HepG2 (cell line): Measurements from ENCODE around the gene INO80C. TPM values are rescaled to one million over a fixed set of nuclear protein-coding genes. Genes with fewer than 3 reads are reported as not detected.
A peak's percentile ranks its signal among the peaks of the same experiment; 100 is the strongest.

Source experiments
- FOXK1 ChIP-seq: sonication (generic); formaldehyde crosslinking; IDR thresholded peaks from 2 replicates; pipeline ENCODE4 v1.4.0; 2020; ENCODE audit warnings: low read depth, missing genetic modification reagents, borderline replicate concordance
- FOXO1 ChIP-seq: sonication (generic); formaldehyde crosslinking; IDR thresholded peaks from 2 replicates; pipeline ENCODE4 v1.4.0; 2020; ENCODE audit warnings: missing genetic modification reagents
- GATAD2A ChIP-seq: IDR thresholded peaks from 2 replicates; pipeline ENCODE4 v1.6.1; 2016
- POLR2AphosphoS5 ChIP-seq: IDR thresholded peaks from 2 replicates; pipeline ENCODE4 v1.6.1; 2012; ENCODE audit warnings: low read depth, low read length
- RBFOX2 ChIP-seq: fragments of 200-400 bp; formaldehyde crosslinking; IDR thresholded peaks from 2 replicates; pipeline ENCODE4 v1.6.1; 2017; ENCODE audit warnings: low read depth, mild to moderate bottlenecking, low read length
- SMARCC2 ChIP-seq: fragments of 450-650 bp; IDR thresholded peaks from 2 replicates; pipeline ENCODE4 v1.6.1; 2017; ENCODE audit warnings: antibody characterized with exemption, mild to moderate bottlenecking
- TCF7L2 ChIP-seq: IDR thresholded peaks from 2 replicates; pipeline ENCODE4 v1.6.1; 2011; ENCODE audit warnings: mild to moderate bottlenecking, low read depth, low read length, moderate library complexity
- ZKSCAN8 ChIP-seq: IDR thresholded peaks from 2 replicates; pipeline ENCODE4 v1.6.1; 2016; ENCODE audit warnings: borderline replicate concordance, missing genetic modification reagents, missing compliant biosample characterization
- ZNF382 ChIP-seq: sonication (generic); formaldehyde crosslinking; IDR thresholded peaks from 2 replicates; pipeline ENCODE4 v1.5.0; 2020; ENCODE audit warnings: missing genetic modification reagents, mild to moderate bottlenecking, borderline replicate concordance
- ZNF761 ChIP-seq: sonication (generic); formaldehyde crosslinking; conservative IDR thresholded peaks from 2 replicates; pipeline ENCODE4 v1.4.0; 2020; ENCODE audit warnings: mild to moderate bottlenecking, missing genetic modification reagents
- ZNF772 ChIP-seq: sonication (generic); formaldehyde crosslinking; IDR thresholded peaks from 2 replicates; pipeline ENCODE4 v1.5.0; 2020; ENCODE audit warnings: mild to moderate bottlenecking, missing genetic modification reagents
- ZNF773 ChIP-seq: sonication (generic); formaldehyde crosslinking; IDR thresholded peaks from 2 replicates; pipeline ENCODE4 v1.4.0; 2020; ENCODE audit warnings: missing genetic modification reagents, borderline replicate concordance
- ZNF776 ChIP-seq: sonication (generic); formaldehyde crosslinking; IDR thresholded peaks from 2 replicates; pipeline ENCODE4 v1.4.0; 2020; ENCODE audit warnings: mild to moderate bottlenecking, missing genetic modification reagents
- ZNF780A ChIP-seq: sonication (generic); formaldehyde crosslinking; IDR thresholded peaks from 2 replicates; pipeline ENCODE4 v1.8.0; 2022; ENCODE audit warnings: mild to moderate bottlenecking, missing genetic modification reagents, moderate library complexity
- ZNF839 ChIP-seq: sonication (generic); formaldehyde crosslinking; IDR thresholded peaks from 2 replicates; pipeline ENCODE4 v1.4.0; 2020; ENCODE audit warnings: missing genetic modification reagents, mild to moderate bottlenecking, borderline replicate concordance
- polyA plus RNA-seq, 8 experiments: library from polyadenylated mRNA; depleted of rRNA in 3 of 8; stranded (reverse) in 7 of 8; unstranded in 1 of 8; fragments of >200 nt; fragmentation: Illumina TruSeq in 4 of 8; extraction: Trizol in 4 of 8; gene quantifications; 2 replicates each; pipeline versions ENCODE4 v1.2.1 to v1.2.3, GENCODE V29; 2011 to 2016; ENCODE audit warnings: low read depth in 4 of 8, missing spikeins in 1 of 8, mixed read lengths in 1 of 8; ENCODE audit not compliant: insufficient read depth in 1 of 8
- total RNA-seq, 5 experiments: library from RNA; depleted of rRNA; stranded (reverse); fragments of >200 nt; fragmentation: Illumina TruSeq; extraction: Trizol; gene quantifications; 2 replicates each; pipeline ENCODE4 v1.2.3, GENCODE V29; 2016; ENCODE audit warnings: low read depth in 1 of 5
- TF ChIP-seq, protein P1 (sequence below): IDR thresholded peaks from 2 replicates; pipeline ENCODE4 v1.6.1; 2016; ENCODE audit warnings: missing compliant biosample characterization, missing genetic modification reagents, borderline replicate concordance
- TF ChIP-seq, protein P2 (sequence below): IDR thresholded peaks from 2 replicates; pipeline ENCODE4 v1.6.1; 2016; ENCODE audit warnings: low read depth
- TF ChIP-seq, protein P3 (sequence below): sonication (generic); formaldehyde crosslinking; IDR thresholded peaks from 2 replicates; pipeline ENCODE4 v1.8.1; 2023; ENCODE audit warnings: mild to moderate bottlenecking, missing genetic modification reagents, borderline replicate concordance
- TF ChIP-seq, protein P4 (sequence below): sonication (generic); formaldehyde crosslinking; IDR thresholded peaks from 2 replicates; pipeline ENCODE4 v1.4.0; 2020; ENCODE audit warnings: mild to moderate bottlenecking, missing genetic modification reagents
- TF ChIP-seq, protein P5 (sequence below): sonication (generic); formaldehyde crosslinking; IDR thresholded peaks from 2 replicates; pipeline ENCODE4 v1.8.0; 2022; ENCODE audit warnings: mild to moderate bottlenecking, missing genetic modification reagents
- TF ChIP-seq, protein P6 (sequence below): sonication (generic); formaldehyde crosslinking; IDR thresholded peaks from 2 replicates; pipeline ENCODE4 v1.4.0; 2020; ENCODE audit warnings: missing genetic modification reagents

The INO80C gene
- total and polyA plus RNA-seq, 2 of the 13 experiments (the other 11 are each of a cell fraction or from before 2014, with no cell fraction given), result 8.2 to 15.4 TPM

DNA sequence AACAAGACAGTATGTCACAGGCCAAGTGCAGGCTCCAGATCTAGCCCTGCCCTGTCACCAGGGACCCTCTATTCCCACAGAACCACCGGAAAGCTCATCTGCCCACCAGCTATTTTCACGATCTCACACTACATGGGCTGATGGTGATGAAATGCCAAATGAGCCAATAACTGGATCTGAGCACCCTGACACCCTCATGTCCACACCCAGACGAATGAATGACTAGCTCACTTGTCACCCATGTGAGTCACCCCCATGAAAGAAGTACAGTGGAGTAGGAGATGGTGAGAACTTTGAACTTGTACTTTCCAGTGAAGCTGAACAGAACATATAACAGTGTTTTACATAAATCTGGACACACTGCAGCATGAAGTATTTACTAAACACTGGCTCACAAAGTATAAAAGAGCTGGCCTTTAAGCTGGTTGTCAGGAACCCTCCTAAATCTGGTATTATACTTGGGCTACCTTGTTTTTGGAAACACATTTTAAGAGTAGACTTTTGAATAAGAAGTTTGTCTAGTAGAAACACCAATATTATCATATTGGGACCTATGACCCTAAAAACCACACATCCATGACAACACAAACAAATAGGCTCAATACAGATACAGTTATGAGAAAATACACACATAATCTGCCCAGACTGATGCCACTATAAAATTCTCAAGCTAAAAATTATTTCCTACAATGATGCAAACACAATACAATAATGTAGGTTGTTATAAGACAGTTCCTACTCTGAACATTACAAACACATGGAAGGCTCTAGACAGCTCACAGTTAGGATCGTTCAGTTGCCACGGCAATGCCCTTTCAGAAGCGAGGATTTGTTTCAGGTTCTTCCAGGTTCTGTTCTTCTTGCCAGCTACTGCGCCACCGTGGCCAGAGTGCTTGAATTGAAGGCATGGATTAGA lies 19.0 kb downstream of the INO80C start (continued):
- TF ChIP-seq, protein P1, sequence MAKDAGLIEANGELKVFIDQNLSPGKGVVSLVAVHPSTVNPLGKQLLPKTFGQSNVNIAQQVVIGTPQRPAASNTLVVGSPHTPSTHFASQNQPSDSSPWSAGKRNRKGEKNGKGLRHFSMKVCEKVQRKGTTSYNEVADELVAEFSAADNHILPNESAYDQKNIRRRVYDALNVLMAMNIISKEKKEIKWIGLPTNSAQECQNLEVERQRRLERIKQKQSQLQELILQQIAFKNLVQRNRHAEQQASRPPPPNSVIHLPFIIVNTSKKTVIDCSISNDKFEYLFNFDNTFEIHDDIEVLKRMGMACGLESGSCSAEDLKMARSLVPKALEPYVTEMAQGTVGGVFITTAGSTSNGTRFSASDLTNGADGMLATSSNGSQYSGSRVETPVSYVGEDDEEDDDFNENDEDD (CRISPR knock-in tag), result no peak
- TF ChIP-seq, protein P2, sequence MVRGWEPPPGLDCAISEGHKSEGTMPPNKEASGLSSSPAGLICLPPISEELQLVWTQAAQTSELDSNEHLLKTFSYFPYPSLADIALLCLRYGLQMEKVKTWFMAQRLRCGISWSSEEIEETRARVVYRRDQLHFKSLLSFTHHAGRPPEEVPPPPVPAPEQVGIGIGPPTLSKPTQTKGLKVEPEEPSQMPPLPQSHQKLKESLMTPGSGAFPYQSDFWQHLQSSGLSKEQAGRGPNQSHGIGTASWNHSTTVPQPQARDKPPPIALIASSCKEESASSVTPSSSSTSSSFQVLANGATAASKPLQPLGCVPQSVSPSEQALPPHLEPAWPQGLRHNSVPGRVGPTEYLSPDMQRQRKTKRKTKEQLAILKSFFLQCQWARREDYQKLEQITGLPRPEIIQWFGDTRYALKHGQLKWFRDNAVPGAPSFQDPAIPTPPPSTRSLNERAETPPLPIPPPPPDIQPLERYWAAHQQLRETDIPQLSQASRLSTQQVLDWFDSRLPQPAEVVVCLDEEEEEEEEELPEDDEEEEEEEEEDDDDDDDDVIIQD, result peak; percentile 94
- TF ChIP-seq, protein P3, sequence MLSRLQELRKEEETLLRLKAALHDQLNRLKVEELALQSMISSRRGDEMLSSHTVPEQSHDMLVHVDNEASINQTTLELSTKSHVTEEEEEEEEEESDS, result no peak
- no peak for TF ChIP-seq ZNF382 (CRISPR knock-in tag)
- no peak for TF ChIP-seq ZNF776
- no peak for TF ChIP-seq ZNF761
- TF ChIP-seq ZKSCAN8 (CRISPR knock-in tag), result peak; percentile 49; the same call in 1 of the 2 replicates
- peak; percentile 18; the same call in 1 of the 2 replicates for TF ChIP-seq POLR2AphosphoS5
- TF ChIP-seq SMARCC2, result no peak
- TF ChIP-seq ZNF780A (CRISPR knock-in tag), result no peak
- no peak for TF ChIP-seq FOXO1
- TF ChIP-seq, protein P4, sequence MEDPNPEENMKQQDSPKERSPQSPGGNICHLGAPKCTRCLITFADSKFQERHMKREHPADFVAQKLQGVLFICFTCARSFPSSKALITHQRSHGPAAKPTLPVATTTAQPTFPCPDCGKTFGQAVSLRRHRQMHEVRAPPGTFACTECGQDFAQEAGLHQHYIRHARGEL (CRISPR knock-in tag), result no peak
- TF ChIP-seq FOXK1 (CRISPR knock-in tag), result no peak
- no peak for TF ChIP-seq ZNF773
- no peak for TF ChIP-seq ZNF772
- TF ChIP-seq RBFOX2, result no peak
- TF ChIP-seq, protein P5, sequence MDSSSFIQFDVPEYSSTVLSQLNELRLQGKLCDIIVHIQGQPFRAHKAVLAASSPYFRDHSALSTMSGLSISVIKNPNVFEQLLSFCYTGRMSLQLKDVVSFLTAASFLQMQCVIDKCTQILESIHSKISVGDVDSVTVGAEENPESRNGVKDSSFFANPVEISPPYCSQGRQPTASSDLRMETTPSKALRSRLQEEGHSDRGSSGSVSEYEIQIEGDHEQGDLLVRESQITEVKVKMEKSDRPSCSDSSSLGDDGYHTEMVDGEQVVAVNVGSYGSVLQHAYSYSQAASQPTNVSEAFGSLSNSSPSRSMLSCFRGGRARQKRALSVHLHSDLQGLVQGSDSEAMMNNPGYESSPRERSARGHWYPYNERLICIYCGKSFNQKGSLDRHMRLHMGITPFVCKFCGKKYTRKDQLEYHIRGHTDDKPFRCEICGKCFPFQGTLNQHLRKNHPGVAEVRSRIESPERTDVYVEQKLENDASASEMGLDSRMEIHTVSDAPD (CRISPR knock-in tag), result no peak
- no peak for TF ChIP-seq TCF7L2
- TF ChIP-seq GATAD2A, result peak; percentile 82
- no peak for TF ChIP-seq ZNF839 (CRISPR knock-in tag)
- TF ChIP-seq, protein P6, sequence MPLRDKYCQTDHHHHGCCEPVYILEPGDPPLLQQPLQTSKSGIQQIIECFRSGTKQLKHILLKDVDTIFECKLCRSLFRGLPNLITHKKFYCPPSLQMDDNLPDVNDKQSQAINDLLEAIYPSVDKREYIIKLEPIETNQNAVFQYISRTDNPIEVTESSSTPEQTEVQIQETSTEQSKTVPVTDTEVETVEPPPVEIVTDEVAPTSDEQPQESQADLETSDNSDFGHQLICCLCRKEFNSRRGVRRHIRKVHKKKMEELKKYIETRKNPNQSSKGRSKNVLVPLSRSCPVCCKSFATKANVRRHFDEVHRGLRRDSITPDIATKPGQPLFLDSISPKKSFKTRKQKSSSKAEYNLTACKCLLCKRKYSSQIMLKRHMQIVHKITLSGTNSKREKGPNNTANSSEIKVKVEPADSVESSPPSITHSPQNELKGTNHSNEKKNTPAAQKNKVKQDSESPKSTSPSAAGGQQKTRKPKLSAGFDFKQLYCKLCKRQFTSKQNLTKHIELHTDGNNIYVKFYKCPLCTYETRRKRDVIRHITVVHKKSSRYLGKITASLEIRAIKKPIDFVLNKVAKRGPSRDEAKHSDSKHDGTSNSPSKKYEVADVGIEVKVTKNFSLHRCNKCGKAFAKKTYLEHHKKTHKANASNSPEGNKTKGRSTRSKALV (CRISPR knock-in tag), result no peak
